CD4-positive, alpha-beta T cell (primary cell): Measurements from ENCODE around the gene HES2. TPM values are rescaled to one million over a fixed set of nuclear protein-coding genes. Genes with fewer than 3 reads are reported as not detected.

Experiments
- ATAC-seq: fragments of 200-7000 bp; cut with Tn5 transposase; one replicate; pipeline ENCODE4 v1.10.0; 2022; ENCODE audit warnings: mild to moderate bottlenecking; ENCODE audit not compliant: poor library complexity
- CTCF ChIA-PET: fragments of 350-600 bp; sonication (Branson Sonifier 250); formaldehyde crosslinking; loops from one replicate; lab custom pipeline; 2021; ENCODE audit warnings: antibody characterized with exemption, inconsistent platforms; lab: Charles Lee
- POLR2A ChIA-PET: fragments of 350-600 bp; sonication (Branson Sonifier 250); formaldehyde crosslinking; loops from one replicate; lab custom pipeline; 2021; ENCODE audit warnings: antibody characterized with exemption, inconsistent platforms; lab: Charles Lee
- DNase-seq, 14 experiments: peaks; one replicate each; pipeline ENCODE4 v3.0.0-alpha.2; 2013 to 2020; ENCODE audit warnings: mixed read lengths in 2 of 14
- H3K27ac ChIP-seq, 2 donors: one replicate each; pipeline versions ENCODE4 v1.5.1 to v1.7.0; 2013; ENCODE audit warnings: low read length in 2 of 2, low read depth in 1 of 2, mild to moderate bottlenecking in 1 of 2
- H3K27me3 ChIP-seq, 2 experiments: 1 replicate in 1 of 2; 2 replicates in 1 of 2; pipeline versions ENCODE4 v1.6.1 to v1.7.0; 2013; ENCODE audit warnings: low read length in 2 of 2, control low read depth in 1 of 2, mild to moderate bottlenecking in 1 of 2, moderate library complexity in 1 of 2; ENCODE audit not compliant: insufficient read depth in 2 of 2, control insufficient read depth in 1 of 2
- H3K36me3 ChIP-seq: one replicate; pipeline ENCODE4 v1.6.1; 2013; ENCODE audit warnings: low read length, control low read depth; ENCODE audit not compliant: insufficient read depth
- H3K4me1 ChIP-seq: one replicate; pipeline ENCODE4 v1.6.1; 2013; ENCODE audit warnings: low read length, control low read depth; ENCODE audit not compliant: insufficient read depth
- H3K4me3 ChIP-seq: one replicate; pipeline ENCODE4 v1.5.1; 2013; ENCODE audit warnings: mild to moderate bottlenecking, low read length, moderate library complexity
- H3K9me3 ChIP-seq, 2 experiments: 1 replicate in 1 of 2; 2 replicates in 1 of 2; pipeline versions ENCODE4 v1.6.1 to v1.7.0; 2013; ENCODE audit warnings: low read length in 2 of 2, mild to moderate bottlenecking in 2 of 2, control low read depth in 1 of 2, moderate library complexity in 1 of 2; ENCODE audit not compliant: control insufficient read depth in 1 of 2, insufficient read depth in 1 of 2
- H3K27ac Mint-ChIP-seq: one replicate; pipeline ENCODE4 v1.8.0; 2020; ENCODE audit warnings: mixed read lengths
- H3K27me3 Mint-ChIP-seq: one replicate; pipeline ENCODE4 v1.8.0; 2021; ENCODE audit warnings: mixed read lengths
- H3K36me3 Mint-ChIP-seq: one replicate; pipeline ENCODE4 v1.8.0; 2021; ENCODE audit warnings: low read depth, mixed read lengths
- H3K4me1 Mint-ChIP-seq: one replicate; pipeline ENCODE4 v1.8.0; 2021; ENCODE audit warnings: low read depth, mixed read lengths
- H3K4me3 Mint-ChIP-seq: one replicate; pipeline ENCODE4 v1.8.0; 2020; ENCODE audit warnings: mild to moderate bottlenecking, mixed read lengths
- H3K9me3 Mint-ChIP-seq: one replicate; pipeline ENCODE4 v1.8.0; 2020; ENCODE audit warnings: mixed read lengths
- intact Hi-C, 2 experiments: fragments of 100-400 bp; cut with DNase I in 1 of 2; cut with micrococcal nuclease in 1 of 2; formaldehyde crosslinking; loops; one replicate each; pipeline versions ENCODE4 v1.15.1 to v1.9.0; 2023 to 2025; cut with DNase I, micrococcal nuclease
- total RNA-seq, 174 experiments: library from RNA in 2 of 174; stranded (reverse) in 2 of 174; gene quantifications; one replicate each; pipeline ENCODE4 v1.2.3 and lab custom pipeline; 2021 to 2026
- TF ChIP-seq, protein P1 (sequence below): fragments of 200-600 bp; IDR thresholded peaks from one replicate; pipeline ENCODE4 v1.8.0; 2022; ENCODE audit warnings: antibody characterized with exemption, mild to moderate bottlenecking

Gene HES2
- total RNA-seq, 2 experiments from 2014 or later = not detected

DNA sequence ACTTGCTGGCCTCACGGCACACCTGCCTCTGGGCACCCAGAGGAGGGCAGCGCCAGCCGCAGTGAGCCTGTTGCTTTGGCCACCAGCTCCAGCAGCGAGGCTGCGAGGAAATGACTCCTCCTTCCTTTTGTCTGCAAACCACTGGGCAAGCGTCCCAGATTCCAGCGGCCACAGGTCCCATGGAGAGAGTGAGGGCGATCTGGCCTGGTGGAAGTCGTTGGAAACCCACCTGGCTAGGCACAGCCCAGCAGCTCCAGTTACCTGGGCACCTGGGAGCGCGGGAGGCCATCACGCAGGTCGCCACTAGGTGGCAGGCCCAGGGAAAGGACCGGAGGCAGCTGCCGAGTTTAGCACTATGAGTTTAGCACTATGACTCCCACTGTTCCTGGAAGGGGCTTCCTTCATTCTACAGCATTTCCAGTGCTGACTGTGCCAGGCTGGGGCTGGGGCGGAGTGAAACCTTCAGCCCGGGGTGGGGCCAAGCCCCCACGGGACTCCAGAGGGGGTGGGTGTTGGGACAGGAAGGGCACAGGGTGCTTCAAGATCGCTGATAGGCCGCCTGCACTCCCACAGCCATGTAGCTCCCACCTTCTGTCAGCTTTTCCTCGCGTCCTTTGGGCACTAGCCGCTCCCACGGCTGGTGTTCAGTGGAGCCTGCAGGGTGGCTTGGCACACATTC lies 3.7 kb upstream of the HES2 start:
- TF ChIP-seq, protein P1, sequence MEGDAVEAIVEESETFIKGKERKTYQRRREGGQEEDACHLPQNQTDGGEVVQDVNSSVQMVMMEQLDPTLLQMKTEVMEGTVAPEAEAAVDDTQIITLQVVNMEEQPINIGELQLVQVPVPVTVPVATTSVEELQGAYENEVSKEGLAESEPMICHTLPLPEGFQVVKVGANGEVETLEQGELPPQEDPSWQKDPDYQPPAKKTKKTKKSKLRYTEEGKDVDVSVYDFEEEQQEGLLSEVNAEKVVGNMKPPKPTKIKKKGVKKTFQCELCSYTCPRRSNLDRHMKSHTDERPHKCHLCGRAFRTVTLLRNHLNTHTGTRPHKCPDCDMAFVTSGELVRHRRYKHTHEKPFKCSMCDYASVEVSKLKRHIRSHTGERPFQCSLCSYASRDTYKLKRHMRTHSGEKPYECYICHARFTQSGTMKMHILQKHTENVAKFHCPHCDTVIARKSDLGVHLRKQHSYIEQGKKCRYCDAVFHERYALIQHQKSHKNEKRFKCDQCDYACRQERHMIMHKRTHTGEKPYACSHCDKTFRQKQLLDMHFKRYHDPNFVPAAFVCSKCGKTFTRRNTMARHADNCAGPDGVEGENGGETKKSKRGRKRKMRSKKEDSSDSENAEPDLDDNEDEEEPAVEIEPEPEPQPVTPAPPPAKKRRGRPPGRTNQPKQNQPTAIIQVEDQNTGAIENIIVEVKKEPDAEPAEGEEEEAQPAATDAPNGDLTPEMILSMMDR = peak; percentile 85
- no peaks in the 10 kb centered on the region for H3K9me3 Mint-ChIP-seq
- Histone ChIP-seq H3K36me3 (no peaks in the 10 kb centered on the region), H3K9me3 (peaks cover 0 to 22% of the 10 kb centered on the region in 2 experiments), H3K27me3 (peaks cover 53 to 69% of the 10 kb centered on the region in 2 experiments), H3K27ac (no peak overlapping the region), H3K4me1 (peaks cover 48% of the 10 kb centered on the region), H3K4me3 (peak overlapping the region; percentile 33)
- no peaks in the 10 kb centered on the region for H3K36me3 Mint-ChIP-seq
- H3K27ac Mint-ChIP-seq = no peak overlapping the region
- intact Hi-C loops = loop anchor here (1.0 to 10.0 kb wide), 4 partner anchors 51 to 221 kb away; no protein-coding TSS in a partner anchor
- H3K27me3 Mint-ChIP-seq = peaks cover 55% of the 10 kb centered on the region
- ChIA-PET CTCF (interaction anchor here (0.6 to 7.1 kb wide), 24 partner anchors 9 to 232 kb away, joined by 3 to 77 read pairs (median 6); partner anchors contain the start of gene PLEKHG5), POLR2A (interaction anchor here (0.9 to 1.5 kb wide), 5 partner anchors 15 to 131 kb away, joined by 3 to 9 read pairs (median 3); partner anchors contain the start of genes ACOT7 and NOL9)
- H3K4me1 Mint-ChIP-seq = peaks cover 13% of the 10 kb centered on the region
- peak overlapping the region; percentile 67 for H3K4me3 Mint-ChIP-seq
- DNase-seq (peak; percentile 60 to 85 (median 72)), ATAC-seq (peak; percentile 85)

DNA sequence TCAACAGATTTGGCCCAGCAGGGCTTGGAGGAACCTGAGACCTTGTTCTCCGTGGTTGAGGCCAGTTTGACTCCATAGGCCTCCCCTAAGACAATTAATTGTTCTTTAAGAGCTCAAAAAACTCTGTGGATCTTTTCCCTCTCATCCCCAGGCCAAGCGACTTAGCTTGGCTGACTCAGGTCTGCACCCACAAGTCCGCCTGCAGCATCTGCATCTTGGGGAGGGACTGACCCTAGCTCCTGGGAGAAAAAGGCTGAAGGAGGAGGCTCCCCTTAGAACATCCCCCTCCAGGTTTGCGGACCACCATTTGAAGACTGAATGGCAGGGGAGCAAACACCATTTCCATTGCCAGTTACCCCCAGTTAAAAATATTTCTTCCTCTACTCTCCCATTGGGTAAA lies 1.5 kb upstream of the HES2 start:
- Mint-ChIP-seq H3K27ac (no peak overlapping the region), H3K27me3 (peaks cover 66% of the 10 kb centered on the region), H3K4me3 (no peak overlapping the region), H3K36me3 (no peaks in the 10 kb centered on the region), H3K9me3 (no peaks in the 10 kb centered on the region), H3K4me1 (peaks cover 13% of the 10 kb centered on the region)
- Histone ChIP-seq H3K27me3 (peaks cover 72 to 86% of the 10 kb centered on the region in 2 experiments), H3K4me1 (peaks cover 52% of the 10 kb centered on the region), H3K36me3 (no peaks in the 10 kb centered on the region), H3K27ac (no peak overlapping the region), H3K4me3 (no peak overlapping the region), H3K9me3 (peaks cover 0 to 33% of the 10 kb centered on the region in 2 experiments)
- intact Hi-C loops = loop anchor here in 1 of 2 experiments (10.0 kb wide), 1 partner anchor 224 kb away; no protein-coding TSS in a partner anchor
- TF ChIP-seq, protein P1 = no peak
- CTCF ChIA-PET = interaction anchor here (0.6 to 7.1 kb wide), 2 partner anchors 10 to 18 kb away, joined by 5 to 77 read pairs; no protein-coding TSS in a partner anchor
- POLR2A ChIA-PET = interaction anchor here (1.7 kb wide), 1 partner anchor 39 kb away, joined by 5 read pairs; no protein-coding TSS in a partner anchor
- ATAC-seq (no peak), DNase-seq (no peak)

DNA sequence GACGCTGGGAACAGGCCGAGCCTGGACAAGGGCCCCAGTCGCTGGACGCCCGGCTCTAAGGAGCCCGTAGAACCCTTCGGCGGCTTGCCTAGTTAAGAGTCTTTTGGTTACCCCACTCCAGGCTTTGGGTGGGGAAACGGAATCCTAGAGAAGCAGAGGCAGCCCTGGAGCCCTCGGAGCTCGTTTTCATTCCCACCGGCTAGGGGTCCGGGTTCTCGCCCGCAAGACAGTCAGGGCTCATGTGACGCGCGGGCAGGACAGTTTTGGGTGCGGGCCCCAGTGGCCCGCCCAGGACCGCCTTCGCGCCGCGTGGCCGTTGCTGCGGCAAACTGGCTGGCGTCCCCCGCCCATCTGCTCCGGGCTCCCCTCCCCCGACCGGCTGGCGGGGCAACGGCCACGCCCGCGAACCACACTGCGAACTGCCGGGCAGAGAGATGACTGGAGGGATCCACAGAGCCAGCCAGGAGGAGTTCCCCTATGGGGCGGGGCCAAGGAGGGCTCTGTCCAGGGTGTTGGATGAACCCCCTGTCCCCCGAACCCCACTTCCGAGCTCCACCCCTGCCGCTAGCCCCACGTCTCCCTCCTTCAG lies 829 bp upstream of the HES2 start:
- DNase-seq = peak in 1 of 14 experiments; percentile 44
- no peak overlapping the region for H3K27ac Mint-ChIP-seq
- H3K4me1 Mint-ChIP-seq = peaks cover 13% of the 10 kb centered on the region
- H3K27ac ChIP-seq = no peak overlapping the region
- ATAC-seq = no peak
- peak overlapping the region; percentile 48 for H3K4me3 Mint-ChIP-seq
- H3K4me3 ChIP-seq = peak overlapping the region; percentile 24
- H3K4me1 ChIP-seq = peaks cover 50% of the 10 kb centered on the region
- H3K36me3 Mint-ChIP-seq = no peaks in the 10 kb centered on the region
- H3K27me3 ChIP-seq = peaks cover 72 to 88% of the 10 kb centered on the region in 2 experiments
- TF ChIP-seq, protein P1 = no peak
- CTCF ChIA-PET = interaction anchor here (1.3 to 7.1 kb wide), 2 partner anchors 18 to 66 kb away, joined by 3 to 77 read pairs; no protein-coding TSS in a partner anchor
- no peaks in the 10 kb centered on the region for H3K36me3 ChIP-seq
- peaks cover 67% of the 10 kb centered on the region for H3K27me3 Mint-ChIP-seq
- H3K9me3 Mint-ChIP-seq = no peaks in the 10 kb centered on the region
- intact Hi-C loops = loop anchor here in 1 of 2 experiments (10.0 kb wide), 1 partner anchor 224 kb away; no protein-coding TSS in a partner anchor
- POLR2A ChIA-PET = interaction anchor here (1.4 to 1.7 kb wide), 2 partner anchors 19 to 40 kb away, joined by 3 to 5 read pairs; no protein-coding TSS in a partner anchor
- H3K9me3 ChIP-seq = peaks cover 0 to 36% of the 10 kb centered on the region in 2 experiments
